SK-N-MC (cell line): ENCODE measurements around the gene HNRNPF.
A peak's percentile ranks its signal among the peaks of the same experiment; 100 is the strongest.
"Not testable (repeated sequence)": the region's sequence is repeated elsewhere in the genome, so short reads cannot be mapped to it uniquely, and the experiment has no call there.

Source experiments
- DNase-seq: peaks from one replicate; pipeline ENCODE4 v3.0.0-alpha.2; 2011; ENCODE audit warnings: low read depth, low spot score
- H3K27ac ChIP-seq: fragments of 200-600 bp; sonication (generic); 2 replicates; pipeline ENCODE4 v1.5.1; 2016; ENCODE audit warnings: mixed run types
- H3K36me3 ChIP-seq: fragments of 200-600 bp; sonication (generic); 2 replicates; pipeline ENCODE4 v1.6.1; 2017; ENCODE audit warnings: antibody characterized with exemption, low read length, mixed read lengths; ENCODE audit not compliant: insufficient read depth
- H3K4me3 ChIP-seq: fragments of 200-600 bp; sonication (generic); 2 replicates; pipeline ENCODE4 v1.5.1; 2016
- H3K9ac ChIP-seq: fragments of 200-600 bp; sonication (generic); 2 replicates; pipeline ENCODE4 v1.8.0; 2017; ENCODE audit warnings: mixed run types, mixed read lengths; ENCODE audit not compliant: insufficient read length
- H3K9me3 ChIP-seq: fragments of 200-600 bp; sonication (generic); 2 replicates; pipeline ENCODE4 v1.6.1; 2017; ENCODE audit warnings: low read depth, mild to moderate bottlenecking, antibody characterized with exemption, low read length, moderate library complexity, mixed read lengths
- EZH2 ChIP-seq: fragments of 200-600 bp; sonication (generic); IDR thresholded peaks from one replicate; pipeline ENCODE4 v1.6.1; 2017; ENCODE audit warnings: antibody characterized with exemption
- FOXP2 ChIP-seq: optimal IDR thresholded peaks from 2 replicates; pipeline ENCODE3; 2011; ENCODE audit warnings: mild to moderate bottlenecking, moderate library complexity; ENCODE audit not compliant: insufficient read depth; ENCODE audit errors: extremely low read length, control extremely low read depth
- POLR2AphosphoS5 ChIP-seq: IDR thresholded peaks from 2 replicates; pipeline ENCODE4 v1.6.1; 2012; ENCODE audit warnings: mild to moderate bottlenecking, low read depth, low read length, borderline replicate concordance

The HNRNPF gene

DNA sequence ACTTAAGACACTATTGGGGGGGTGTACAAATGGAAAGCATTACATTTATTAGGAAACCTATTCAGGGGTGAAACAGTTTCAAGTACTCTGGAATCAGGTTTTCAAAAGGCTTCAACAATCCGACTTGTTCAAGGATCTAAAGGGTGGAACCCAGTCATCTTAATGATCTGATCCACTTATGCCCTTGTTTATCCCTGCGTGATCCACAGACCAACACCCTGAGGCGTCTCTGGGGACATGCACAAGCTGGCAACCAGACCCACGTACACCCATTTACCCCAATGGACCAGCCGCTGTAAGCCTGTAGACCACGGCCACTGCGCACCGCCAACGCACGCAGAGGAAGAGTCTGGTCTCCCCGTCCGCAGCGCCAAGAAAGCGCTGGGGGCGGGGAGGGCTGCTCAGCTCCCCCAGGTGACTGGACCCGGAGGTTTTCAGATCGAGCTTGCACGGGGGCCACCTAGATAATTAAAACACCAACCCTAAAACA lies 13.4 kb downstream of the HNRNPF start:
- H3K9ac ChIP-seq = peak overlapping the region; percentile 91
- peak overlapping the region; percentile 84; the same call in 1 of the 2 replicates for H3K27ac ChIP-seq
- peaks cover 51% of the 10 kb centered on the region for H3K36me3 ChIP-seq
- no peaks in the 10 kb centered on the region for H3K9me3 ChIP-seq
- DNase-seq = no peak
- TF ChIP-seq FOXP2 = no peak
- no peak for TF ChIP-seq POLR2AphosphoS5
- no peak for TF ChIP-seq EZH2
- H3K4me3 ChIP-seq = peak overlapping the region; percentile 85

DNA sequence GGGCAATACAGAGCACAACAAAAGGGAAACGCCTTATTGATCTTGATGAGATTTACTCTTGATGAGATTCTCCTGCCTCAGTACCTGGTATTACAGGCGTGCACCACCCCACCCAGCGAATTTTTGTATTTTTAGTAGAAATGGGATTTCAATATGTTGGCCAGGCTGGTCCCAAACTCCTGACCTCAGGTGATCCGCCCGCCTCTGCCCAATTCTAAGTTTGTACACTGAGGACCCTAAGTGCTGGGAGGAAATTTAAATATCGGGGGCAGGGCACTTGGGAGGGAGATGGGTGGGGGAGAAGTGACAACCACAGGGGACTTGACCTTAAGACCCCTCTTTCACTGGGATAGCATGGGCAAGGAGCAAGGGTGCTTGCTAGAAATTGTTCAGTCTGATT lies 14.1 kb downstream of the HNRNPF start:
- peaks cover 58% of the 10 kb centered on the region for H3K36me3 ChIP-seq
- TF ChIP-seq EZH2 (no peak), FOXP2 (no peak), POLR2AphosphoS5 (no peak)

DNA sequence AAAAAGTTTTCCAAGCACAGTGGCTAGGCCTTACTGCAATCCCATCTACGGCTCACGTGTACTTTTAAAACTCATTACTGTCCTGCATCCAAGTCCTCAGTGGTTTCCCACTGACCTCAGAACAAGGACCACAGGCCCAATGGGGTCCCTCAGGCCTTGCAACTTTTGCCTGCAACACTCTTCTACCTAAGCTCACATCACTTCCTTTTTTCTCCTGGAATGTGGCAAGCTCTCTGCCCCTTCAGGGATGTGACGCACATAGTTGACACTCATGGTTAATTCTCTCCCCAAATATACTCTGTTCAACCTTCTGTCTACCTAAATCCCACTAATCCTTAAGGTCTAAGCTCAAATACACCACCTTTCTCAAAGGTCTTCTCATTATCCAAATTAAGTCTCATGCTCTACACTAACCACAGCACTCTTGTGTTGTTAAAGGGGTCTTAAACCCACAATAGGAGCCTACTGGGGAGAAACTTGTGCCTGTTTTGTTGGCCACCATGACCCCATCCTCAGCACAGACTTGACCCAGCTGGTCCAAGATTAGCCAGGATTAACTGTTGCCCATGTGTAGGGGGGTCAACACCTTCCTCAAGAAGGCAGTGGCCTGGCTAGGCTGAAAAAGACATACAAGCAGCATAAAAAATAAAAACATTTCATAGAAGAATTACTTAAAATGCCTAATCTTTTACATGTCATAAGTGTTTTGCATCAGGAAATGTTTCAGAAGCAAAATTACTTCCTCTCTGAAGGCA lies 15.2 kb downstream of the HNRNPF start:
- H3K27ac ChIP-seq = no peak overlapping the region; the same call in 1 of the 2 replicates

More for the DNA sequence above, 14.1 kb downstream of the HNRNPF start:
- DNase-seq = no peak
- peak overlapping the region; percentile 85 for H3K4me3 ChIP-seq
- no peak overlapping the region for H3K27ac ChIP-seq
- peak overlapping the region; percentile 91 for H3K9ac ChIP-seq
- no peaks in the 10 kb centered on the region for H3K9me3 ChIP-seq

DNA sequence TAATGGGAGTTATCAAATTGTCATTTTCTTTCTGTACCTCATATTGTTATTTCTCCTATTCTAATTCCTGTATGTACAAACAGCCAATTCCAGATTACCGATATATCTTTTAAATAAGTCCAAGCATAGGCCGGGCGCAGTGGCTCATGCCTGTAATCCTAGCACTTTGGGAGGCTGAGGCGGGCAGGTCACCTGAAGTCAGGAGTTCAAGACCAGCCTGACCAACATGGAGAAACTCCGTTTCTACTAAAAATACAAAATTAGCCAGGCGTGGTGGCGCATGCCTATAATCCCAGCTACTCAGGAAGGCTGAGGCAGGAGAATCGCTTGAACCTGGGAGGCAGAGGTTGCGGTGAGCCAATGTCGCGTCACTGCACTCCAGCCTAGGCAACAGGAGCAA lies 15.8 kb downstream of the HNRNPF start:
- not testable (repeated sequence) for H3K9me3 ChIP-seq, H3K27ac ChIP-seq, H3K4me3 ChIP-seq, H3K9ac ChIP-seq, DNase-seq
- H3K36me3 ChIP-seq = peaks cover 68% of the 10 kb centered on the region

More for the DNA sequence above, 15.2 kb downstream of the HNRNPF start:
- TF ChIP-seq FOXP2 (no peak), EZH2 (no peak), POLR2AphosphoS5 (no peak)
- no peak overlapping the region for H3K9ac ChIP-seq
- H3K9me3 ChIP-seq = no peaks in the 10 kb centered on the region
- no peak overlapping the region for H3K4me3 ChIP-seq
- no peak for DNase-seq
- peaks cover 62% of the 10 kb centered on the region for H3K36me3 ChIP-seq

DNA sequence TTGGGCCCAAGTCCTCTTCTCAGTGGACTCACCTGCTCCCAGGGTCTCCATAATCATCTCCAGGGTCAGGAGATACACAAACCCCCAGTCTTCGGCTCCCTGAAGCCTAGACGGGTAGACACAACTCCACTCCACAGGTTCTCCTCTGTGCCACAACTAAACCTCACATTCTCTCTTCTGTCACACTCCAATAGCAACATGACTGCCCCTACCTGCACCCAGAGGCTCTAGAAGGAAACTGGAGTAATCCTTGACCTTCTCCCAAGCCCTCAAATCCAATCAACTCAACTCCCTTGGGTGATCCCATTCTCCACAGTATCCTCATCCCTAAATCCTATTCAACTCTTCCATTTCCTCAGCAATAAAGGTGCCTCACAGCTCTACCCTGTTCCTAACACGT lies 16.2 kb downstream of the HNRNPF start:
- Histone ChIP-seq H3K9me3 (no peaks in the 10 kb centered on the region), H3K9ac (no peak overlapping the region), H3K27ac (no peak overlapping the region), H3K36me3 (peaks cover 72% of the 10 kb centered on the region), H3K4me3 (no peak overlapping the region)
- no peak for DNase-seq
- no peak for TF ChIP-seq EZH2
- no peak for TF ChIP-seq FOXP2
- no peak for TF ChIP-seq POLR2AphosphoS5

DNA sequence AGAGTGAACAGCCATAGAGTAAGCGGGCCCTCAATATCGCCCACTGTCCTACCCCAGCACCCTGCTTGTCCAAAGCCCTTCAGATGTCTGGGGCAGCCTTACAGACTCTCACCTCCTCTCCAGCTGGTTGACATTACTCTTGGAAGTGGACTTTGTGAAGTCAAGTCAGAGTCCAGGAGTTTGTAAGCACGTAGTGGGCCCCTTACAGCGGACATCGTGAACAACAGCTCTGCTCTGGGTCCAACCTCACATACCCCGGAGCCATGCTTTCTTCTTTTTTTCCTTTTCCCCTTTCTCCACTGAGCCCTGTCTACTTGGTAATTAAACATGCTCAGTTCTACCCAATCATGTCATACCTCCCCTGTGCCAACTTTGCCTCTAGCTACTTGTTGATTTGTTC lies 17.5 kb downstream of the HNRNPF start:
- TF ChIP-seq FOXP2 (no peak), EZH2 (no peak), POLR2AphosphoS5 (no peak)
- Histone ChIP-seq H3K27ac (no peak overlapping the region), H3K4me3 (no peak overlapping the region), H3K9ac (no peak overlapping the region), H3K36me3 (peaks cover 85% of the 10 kb centered on the region), H3K9me3 (no peaks in the 10 kb centered on the region)
- DNase-seq = no peak

DNA sequence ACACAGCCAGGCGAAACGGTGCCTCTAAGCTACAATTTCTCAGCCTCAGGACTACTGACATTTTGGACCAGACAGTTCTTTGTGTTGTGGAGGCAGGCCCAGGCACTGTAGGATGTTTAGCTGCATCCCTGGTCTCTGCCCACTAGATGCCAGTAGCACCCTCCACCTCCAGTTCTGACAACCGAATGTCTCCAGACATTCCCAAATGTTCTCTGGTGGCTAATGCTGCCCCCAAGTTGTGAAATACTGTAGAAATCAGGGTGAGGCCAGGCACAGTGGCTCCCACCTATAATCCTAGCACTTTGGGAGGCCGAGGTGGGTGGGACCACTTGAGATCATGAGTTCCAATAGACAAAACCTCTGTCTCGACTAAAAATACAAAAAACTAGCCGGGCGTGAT lies 18.2 kb downstream of the HNRNPF start:
- no peak for DNase-seq
- Histone ChIP-seq H3K9ac (no peak overlapping the region), H3K9me3 (no peaks in the 10 kb centered on the region), H3K4me3 (no peak overlapping the region), H3K36me3 (peaks cover 91% of the 10 kb centered on the region), H3K27ac (no peak overlapping the region)
- no peak for TF ChIP-seq POLR2AphosphoS5
- TF ChIP-seq FOXP2 = no peak
- TF ChIP-seq EZH2 = no peak

DNA sequence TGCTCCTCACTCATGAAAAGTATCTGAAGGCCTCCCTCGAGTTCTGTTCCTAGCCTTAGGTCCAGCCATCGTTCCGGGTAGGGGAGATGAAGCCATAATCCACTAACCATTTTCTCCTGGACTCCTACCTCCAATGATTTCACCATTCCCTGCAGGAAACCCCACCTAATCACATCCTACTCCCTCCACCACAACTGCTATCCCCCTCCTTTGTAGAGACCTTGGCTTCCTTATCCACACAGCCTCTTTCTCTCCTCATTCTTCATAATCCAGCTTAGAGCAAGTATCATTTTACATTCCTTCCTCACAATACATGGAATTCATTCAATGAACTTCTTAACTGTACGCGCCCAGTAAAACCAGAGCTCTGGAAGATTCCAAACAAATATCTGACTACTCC lies 18.7 kb downstream of the HNRNPF start:
- H3K27ac ChIP-seq = no peak overlapping the region
- no peak for TF ChIP-seq FOXP2
- no peak for TF ChIP-seq EZH2
- TF ChIP-seq POLR2AphosphoS5 = no peak

DNA sequence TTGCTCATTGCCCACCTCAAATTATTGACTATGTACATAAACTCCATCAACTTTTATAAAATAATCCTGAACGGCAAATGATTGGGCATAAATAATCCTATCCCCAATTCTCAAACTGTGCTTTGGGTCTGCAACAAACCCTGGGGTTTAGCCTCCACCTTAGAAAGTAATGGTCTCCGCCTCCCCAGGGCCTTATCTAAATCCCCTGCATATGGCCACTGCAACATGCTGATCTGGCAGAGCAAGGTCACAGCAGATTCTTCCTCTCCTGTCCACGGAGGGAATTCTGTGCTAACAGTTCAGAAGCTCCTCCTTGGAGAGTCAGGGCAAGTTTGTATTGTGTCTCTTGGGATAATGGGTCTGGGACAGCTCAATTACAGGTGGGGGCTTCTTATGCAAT lies 19.1 kb downstream of the HNRNPF start:
- no peak overlapping the region for H3K27ac ChIP-seq
- no peak overlapping the region for H3K4me3 ChIP-seq
- TF ChIP-seq EZH2 = no peak
- TF ChIP-seq FOXP2 = no peak
- TF ChIP-seq POLR2AphosphoS5 = no peak
- DNase-seq = no peak
- peaks cover 86% of the 10 kb centered on the region for H3K36me3 ChIP-seq
- H3K9me3 ChIP-seq = no peaks in the 10 kb centered on the region
- H3K9ac ChIP-seq = no peak overlapping the region

More for the DNA sequence above, 18.7 kb downstream of the HNRNPF start:
- Histone ChIP-seq H3K36me3 (peaks cover 89% of the 10 kb centered on the region), H3K4me3 (no peak overlapping the region), H3K9me3 (no peaks in the 10 kb centered on the region), H3K9ac (no peak overlapping the region)
- no peak for DNase-seq
